ENCODE data around the gene RYR2. TPM values are rescaled to one million over a fixed set of nuclear protein-coding genes. Genes with fewer than 3 reads are reported as not detected.

Gene RYR2
- total and polyA plus RNA-seq, 2 of the 8 experiments (the other 6 are each of a cell fraction or from before 2014, with no cell fraction given), result 1.3 to 4.4 TPM

DNA sequence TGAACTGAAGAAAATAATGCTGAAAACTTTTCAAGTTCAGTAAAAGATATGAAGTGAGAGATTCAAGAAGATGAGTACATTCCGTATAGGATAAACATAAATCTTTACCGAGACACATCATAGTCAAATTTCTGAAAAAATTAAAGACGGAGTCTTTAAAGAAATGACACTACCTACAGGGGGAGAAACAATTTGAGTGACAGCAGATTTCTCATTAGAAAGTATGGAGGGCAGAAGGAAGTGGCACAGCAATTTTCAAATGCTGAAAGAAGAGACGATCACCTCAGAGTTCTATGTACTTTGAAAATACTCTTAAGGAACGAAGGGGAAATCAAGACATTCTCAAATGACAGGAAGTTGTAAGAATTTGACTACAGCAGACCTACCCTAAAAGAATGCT, 577.6 kb downstream of the RYR2 start (continued):
- TF ChIP-seq, protein P1, sequence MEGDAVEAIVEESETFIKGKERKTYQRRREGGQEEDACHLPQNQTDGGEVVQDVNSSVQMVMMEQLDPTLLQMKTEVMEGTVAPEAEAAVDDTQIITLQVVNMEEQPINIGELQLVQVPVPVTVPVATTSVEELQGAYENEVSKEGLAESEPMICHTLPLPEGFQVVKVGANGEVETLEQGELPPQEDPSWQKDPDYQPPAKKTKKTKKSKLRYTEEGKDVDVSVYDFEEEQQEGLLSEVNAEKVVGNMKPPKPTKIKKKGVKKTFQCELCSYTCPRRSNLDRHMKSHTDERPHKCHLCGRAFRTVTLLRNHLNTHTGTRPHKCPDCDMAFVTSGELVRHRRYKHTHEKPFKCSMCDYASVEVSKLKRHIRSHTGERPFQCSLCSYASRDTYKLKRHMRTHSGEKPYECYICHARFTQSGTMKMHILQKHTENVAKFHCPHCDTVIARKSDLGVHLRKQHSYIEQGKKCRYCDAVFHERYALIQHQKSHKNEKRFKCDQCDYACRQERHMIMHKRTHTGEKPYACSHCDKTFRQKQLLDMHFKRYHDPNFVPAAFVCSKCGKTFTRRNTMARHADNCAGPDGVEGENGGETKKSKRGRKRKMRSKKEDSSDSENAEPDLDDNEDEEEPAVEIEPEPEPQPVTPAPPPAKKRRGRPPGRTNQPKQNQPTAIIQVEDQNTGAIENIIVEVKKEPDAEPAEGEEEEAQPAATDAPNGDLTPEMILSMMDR (IDR thresholded peaks at IDR 0.05; ENCODE audit: control extremely low read depth in 1 of 3, insufficient read depth in 1 of 3, low read depth in 1 of 3, low read length in 3 of 3), result no peak
- TF ChIP-seq, protein P2, sequence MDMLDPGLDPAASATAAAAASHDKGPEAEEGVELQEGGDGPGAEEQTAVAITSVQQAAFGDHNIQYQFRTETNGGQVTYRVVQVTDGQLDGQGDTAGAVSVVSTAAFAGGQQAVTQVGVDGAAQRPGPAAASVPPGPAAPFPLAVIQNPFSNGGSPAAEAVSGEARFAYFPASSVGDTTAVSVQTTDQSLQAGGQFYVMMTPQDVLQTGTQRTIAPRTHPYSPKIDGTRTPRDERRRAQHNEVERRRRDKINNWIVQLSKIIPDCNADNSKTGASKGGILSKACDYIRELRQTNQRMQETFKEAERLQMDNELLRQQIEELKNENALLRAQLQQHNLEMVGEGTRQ (IDR thresholded peaks at IDR 0.05; ENCODE audit: low read length), result no peak
- no peak for TF ChIP-seq EP300 (IDR thresholded peaks at IDR 0.05; ENCODE audit: borderline replicate concordance in 1 of 2, low read depth in 2 of 2, low read length in 2 of 2)
- no peak for TF ChIP-seq KDM5A (IDR thresholded peaks at IDR 0.05; ENCODE audit: low read length)
- no peak for TF ChIP-seq SP1 (IDR thresholded peaks at IDR 0.05; ENCODE audit: low read depth, low read length)
